Measurements from ENCODE around the gene ANKS1B. TPM values are rescaled to one million over a fixed set of nuclear protein-coding genes. Genes with fewer than 3 reads are reported as not detected.

ANKS1B gene
- total and polyA plus RNA-seq, 7 donors, result 0.46 to 7.4 (median 3.6) TPM

- Histone ChIP-seq H3K4me1 (peaks cover 4% of the 10 kb centered on the region), H3K4me3 (no peak overlapping the region), H3K27ac (no peak overlapping the region), H3K27me3 (ENCODE audit: insufficient read depth in 3 of 3, low read length in 2 of 3) (no peaks in the 10 kb centered on the region), H3K9me3 (no peaks in the 10 kb centered on the region), H3K36me3 (ENCODE audit: insufficient read depth in 1 of 2, low read depth in 1 of 2) (no peaks in the 10 kb centered on the region)
- intact Hi-C loops (cut with DNase I), result loop anchor here (2.0 to 5.0 kb wide), 2 partner anchors 299 to 431 kb away; no protein-coding TSS in a partner anchor
- peak; percentile 54 to 75 (median 62) for ATAC-seq
- WGBS, 3 donors, result 21 to 35% (median 28%) methylated on average over 1 of the region's 1 CpG
- TF ChIP-seq, protein P1, sequence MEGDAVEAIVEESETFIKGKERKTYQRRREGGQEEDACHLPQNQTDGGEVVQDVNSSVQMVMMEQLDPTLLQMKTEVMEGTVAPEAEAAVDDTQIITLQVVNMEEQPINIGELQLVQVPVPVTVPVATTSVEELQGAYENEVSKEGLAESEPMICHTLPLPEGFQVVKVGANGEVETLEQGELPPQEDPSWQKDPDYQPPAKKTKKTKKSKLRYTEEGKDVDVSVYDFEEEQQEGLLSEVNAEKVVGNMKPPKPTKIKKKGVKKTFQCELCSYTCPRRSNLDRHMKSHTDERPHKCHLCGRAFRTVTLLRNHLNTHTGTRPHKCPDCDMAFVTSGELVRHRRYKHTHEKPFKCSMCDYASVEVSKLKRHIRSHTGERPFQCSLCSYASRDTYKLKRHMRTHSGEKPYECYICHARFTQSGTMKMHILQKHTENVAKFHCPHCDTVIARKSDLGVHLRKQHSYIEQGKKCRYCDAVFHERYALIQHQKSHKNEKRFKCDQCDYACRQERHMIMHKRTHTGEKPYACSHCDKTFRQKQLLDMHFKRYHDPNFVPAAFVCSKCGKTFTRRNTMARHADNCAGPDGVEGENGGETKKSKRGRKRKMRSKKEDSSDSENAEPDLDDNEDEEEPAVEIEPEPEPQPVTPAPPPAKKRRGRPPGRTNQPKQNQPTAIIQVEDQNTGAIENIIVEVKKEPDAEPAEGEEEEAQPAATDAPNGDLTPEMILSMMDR (IDR thresholded peaks at IDR 0.05), result no peak
- DNase-seq, result no peak
These were observed 986.8 kb downstream of the ANKS1B start for GRCh38 chr12:98997899-98998298.

DNA sequence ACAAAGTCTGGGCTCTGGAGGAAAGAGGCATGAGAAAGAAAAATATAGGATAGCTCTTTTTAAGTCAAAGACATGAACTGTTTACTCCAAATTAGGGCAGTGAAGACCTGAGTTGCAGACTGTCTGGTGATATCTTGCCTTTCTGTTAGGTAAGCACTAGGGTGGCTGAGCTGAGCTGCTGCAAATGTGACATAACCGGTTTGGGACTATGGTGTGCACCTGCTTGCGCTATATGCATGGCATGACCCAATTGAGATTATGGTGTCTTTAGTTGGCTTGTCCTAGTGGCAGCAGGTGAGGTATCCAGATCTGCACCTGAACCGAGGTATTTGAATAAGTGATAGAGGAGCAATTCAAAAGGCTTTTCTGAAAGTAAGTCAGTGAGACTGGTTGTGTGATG lies 994.1 kb downstream of the ANKS1B start:
- DNase-seq (no peak), ATAC-seq (no peak)
- no peaks in the 10 kb centered on the region for H3K36me3 ChIP-seq (ENCODE audit: insufficient read depth in 1 of 2, low read depth in 1 of 2)
- intact Hi-C loops (cut with DNase I), result no loop called here
- H3K4me3 ChIP-seq, result no peak overlapping the region
- H3K27ac ChIP-seq, result no peak overlapping the region
- TF ChIP-seq, protein P1 (IDR thresholded peaks at IDR 0.05), result no peak
- H3K9me3 ChIP-seq, result no peaks in the 10 kb centered on the region
- no peaks in the 10 kb centered on the region for H3K27me3 ChIP-seq (ENCODE audit: insufficient read depth in 3 of 3, low read length in 2 of 3)
- 79 to 84% (median 80%) methylated on average over 3 of the region's 3 CpGs for WGBS, 3 donors
- H3K4me1 ChIP-seq, result no peaks in the 10 kb centered on the region

GRCh38 chr12:98985156-98985555 lies 999.6 kb downstream of the ANKS1B start:
- TF ChIP-seq, protein P1 (IDR thresholded peaks at IDR 0.05), result no peak
- intact Hi-C loops (cut with DNase I), result no loop called here
- Histone ChIP-seq H3K4me3 (no peak overlapping the region), H3K27ac (no peak overlapping the region), H3K36me3 (ENCODE audit: insufficient read depth in 1 of 2, low read depth in 1 of 2) (no peaks in the 10 kb centered on the region), H3K4me1 (no peaks in the 10 kb centered on the region), H3K9me3 (no peaks in the 10 kb centered on the region), H3K27me3 (ENCODE audit: insufficient read depth in 3 of 3, low read length in 2 of 3) (no peaks in the 10 kb centered on the region)
- no peak for ATAC-seq
- no peak for DNase-seq
- WGBS, 3 donors, result 58 to 73% (median 67%) methylated on average over 2 of the region's 2 CpGs

- no peak overlapping the region for H3K4me3 ChIP-seq
- H3K27me3 ChIP-seq (ENCODE audit: insufficient read depth in 3 of 3, low read length in 2 of 3), result no peaks in the 10 kb centered on the region
- intact Hi-C loops (cut with DNase I), result no loop called here
- DNase-seq (no peak), ATAC-seq (no peak)
- H3K9me3 ChIP-seq, result no peaks in the 10 kb centered on the region
- TF ChIP-seq, protein P1 (IDR thresholded peaks at IDR 0.05), result no peak
- WGBS, 3 donors, result 77 to 83% (median 78%) methylated on average over 1 of the region's 1 CpG
- H3K27ac ChIP-seq, result no peak overlapping the region
- H3K36me3 ChIP-seq (ENCODE audit: insufficient read depth in 1 of 2, low read depth in 1 of 2), result no peaks in the 10 kb centered on the region
- no peaks in the 10 kb centered on the region for H3K4me1 ChIP-seq
These were observed 1001.1 kb downstream of the ANKS1B start for GRCh38 chr12:98983647-98984046.

- Histone ChIP-seq H3K36me3 (ENCODE audit: insufficient read depth in 1 of 2, low read depth in 1 of 2) (no peaks in the 10 kb centered on the region), H3K9me3 (no peaks in the 10 kb centered on the region), H3K4me3 (no peak overlapping the region), H3K27me3 (ENCODE audit: insufficient read depth in 3 of 3, low read length in 2 of 3) (no peaks in the 10 kb centered on the region), H3K4me1 (no peaks in the 10 kb centered on the region), H3K27ac (no peak overlapping the region)
- no peak for ATAC-seq
- DNase-seq, result no peak
- intact Hi-C loops (cut with DNase I), result no loop called here
- TF ChIP-seq, protein P1 (IDR thresholded peaks at IDR 0.05), result no peak
These were observed 1004.2 kb downstream of the ANKS1B start for GRCh38 chr12:98980508-98980907.
